GM15510 (cell line): ENCODE data around the gene DVL2.

Source experiments
- POLR2A ChIP-seq: IDR thresholded peaks from 3 replicates; pipeline ENCODE4 v1.6.1; 2011; ENCODE audit warnings: borderline replicate concordance; ENCODE audit not compliant: insufficient read length; ENCODE audit errors: extremely low read depth

The DVL2 gene

DNA sequence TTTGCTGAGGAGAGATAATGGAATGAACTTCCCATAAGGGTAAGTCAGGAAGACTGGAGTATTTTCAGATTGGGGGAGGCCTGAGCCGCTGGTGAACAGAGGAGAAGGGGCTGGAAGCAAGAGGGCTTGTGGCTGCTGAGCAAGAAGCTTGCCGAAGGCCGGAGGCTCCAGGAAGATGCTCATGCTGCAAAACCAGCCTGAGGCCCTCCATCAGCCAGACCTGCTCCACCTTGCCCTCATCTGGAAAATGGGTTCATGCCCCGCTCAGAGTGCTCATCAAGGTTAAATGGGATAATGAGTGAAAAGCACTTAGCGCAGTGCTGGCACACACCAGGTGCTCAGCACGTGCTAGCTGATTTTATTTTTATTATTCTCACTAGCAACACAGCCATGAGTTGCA lies 49.7 kb downstream of the DVL2 start:
- TF ChIP-seq POLR2A, result no peak

DNA sequence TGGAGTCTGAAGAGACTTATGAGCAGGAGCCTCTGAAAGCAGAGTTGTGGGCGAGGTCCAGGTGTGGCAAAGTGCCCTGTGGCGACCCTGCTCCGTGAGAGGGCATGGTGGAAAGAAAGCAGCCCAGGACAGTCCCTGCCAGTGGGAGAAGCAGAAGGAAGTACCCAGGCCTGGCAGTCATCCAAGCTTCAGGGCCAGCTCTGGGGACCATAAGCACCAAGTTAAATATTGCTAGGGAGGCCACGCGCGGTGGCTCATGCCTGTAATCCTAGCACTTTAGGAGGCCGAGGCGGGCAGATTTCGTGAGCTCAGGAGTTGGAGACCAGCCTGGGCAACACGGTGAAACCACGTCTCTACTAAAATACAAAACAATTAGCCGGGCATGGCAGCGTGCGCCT lies 50.2 kb downstream of the DVL2 start:
- no peak for TF ChIP-seq POLR2A

DNA sequence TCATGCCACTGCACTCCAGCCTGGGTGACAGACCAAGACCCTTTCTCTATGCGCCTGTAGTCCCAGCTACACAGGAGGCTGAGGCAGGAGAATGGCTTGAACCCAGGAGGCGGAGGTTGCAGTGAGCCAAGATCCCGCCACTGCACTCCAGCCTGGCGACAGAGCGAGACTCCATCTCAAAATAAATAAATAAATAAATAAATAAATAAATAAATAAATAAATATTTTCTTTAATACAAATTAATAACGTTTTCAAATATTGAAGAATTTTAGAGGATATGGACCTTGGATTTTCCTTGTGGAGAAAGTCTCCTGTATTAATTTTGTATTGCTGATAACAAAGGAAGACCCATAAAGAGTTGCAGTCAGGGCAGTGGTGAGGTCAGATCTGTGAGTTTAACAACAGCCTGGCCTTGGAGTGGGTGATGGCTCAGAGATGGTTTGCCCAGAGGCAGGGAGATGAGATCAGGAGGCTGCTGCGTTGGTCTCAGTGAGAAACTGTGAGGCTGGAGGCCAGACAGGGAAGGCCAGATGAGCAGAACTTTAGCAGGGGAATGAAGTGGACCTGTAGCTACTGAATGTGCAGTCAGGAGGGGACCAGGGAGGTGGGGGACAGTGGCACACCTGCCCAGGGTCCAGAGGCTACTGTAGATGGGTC lies 50.8 kb downstream of the DVL2 start:
- no peak for TF ChIP-seq POLR2A

DNA sequence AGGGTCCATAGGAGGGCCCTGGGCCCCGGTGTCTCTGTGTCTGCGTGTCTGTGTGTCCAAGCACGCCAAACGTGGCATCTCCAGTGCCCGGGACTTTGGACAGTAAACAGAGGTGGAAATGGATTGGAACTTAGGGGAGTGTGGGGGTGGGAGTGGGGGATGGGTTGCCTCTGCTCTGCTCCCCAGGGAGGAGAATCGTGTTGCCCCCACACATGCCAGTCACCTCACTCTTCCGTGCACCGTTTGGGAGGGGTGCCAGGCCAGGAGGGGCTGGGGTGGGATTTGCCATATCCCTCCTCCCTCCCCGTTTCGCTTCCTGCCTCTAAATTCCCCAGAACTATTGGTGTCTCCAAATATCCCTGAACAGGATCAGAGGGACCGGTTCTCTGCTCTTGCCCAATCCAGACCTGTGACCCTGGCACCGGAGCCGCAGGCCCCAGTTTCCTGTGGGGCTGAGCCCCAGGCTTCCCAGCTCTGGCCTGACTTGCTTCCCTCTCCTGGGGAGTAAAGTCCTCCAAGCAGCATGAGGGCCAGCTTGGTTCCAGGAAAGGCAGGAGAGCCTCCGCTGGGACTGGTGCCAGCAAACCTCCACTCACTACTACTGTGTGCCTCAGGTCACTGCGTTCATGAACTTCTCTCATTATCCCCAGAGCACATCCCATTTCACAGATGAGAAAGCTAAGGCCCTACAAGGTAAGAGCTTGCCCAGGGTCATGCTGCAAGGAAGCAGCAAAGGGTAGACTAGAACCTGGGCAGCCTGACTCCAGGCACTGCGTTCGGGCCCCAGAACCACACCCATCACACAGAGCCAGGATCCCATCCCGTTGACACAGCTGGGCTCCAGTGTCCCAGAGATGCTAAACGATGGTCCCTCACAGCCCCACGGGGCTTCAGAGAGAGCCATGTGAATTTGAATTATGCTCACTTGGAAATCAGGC lies 54.7 kb downstream of the DVL2 start, which contains the start of gene ASGR1:
Gene ASGR1 (minus strand): TSS at position 54 of the 938 bp plus-strand sequence. CDS start 807 bp downstream, outside the sequence.
- TF ChIP-seq POLR2A, result no peak

DNA sequence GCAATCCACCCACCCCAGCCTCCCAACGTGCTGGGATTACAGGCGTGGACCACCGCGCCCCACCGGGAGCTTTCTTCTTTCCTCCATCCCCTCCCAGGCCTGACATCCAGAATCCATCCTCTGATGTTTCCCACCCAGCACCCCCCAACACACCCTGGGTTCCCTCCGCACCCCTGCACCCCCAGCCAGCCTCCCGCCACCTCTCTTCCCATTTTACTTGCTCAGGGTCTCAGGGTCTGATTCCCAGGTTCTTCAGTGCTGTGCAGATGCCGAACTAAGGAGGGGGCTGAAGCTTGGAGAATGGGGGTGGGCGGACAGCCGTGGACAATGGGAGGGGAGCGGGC lies 55.4 kb downstream of the DVL2 start:
- no peak for TF ChIP-seq POLR2A

DNA sequence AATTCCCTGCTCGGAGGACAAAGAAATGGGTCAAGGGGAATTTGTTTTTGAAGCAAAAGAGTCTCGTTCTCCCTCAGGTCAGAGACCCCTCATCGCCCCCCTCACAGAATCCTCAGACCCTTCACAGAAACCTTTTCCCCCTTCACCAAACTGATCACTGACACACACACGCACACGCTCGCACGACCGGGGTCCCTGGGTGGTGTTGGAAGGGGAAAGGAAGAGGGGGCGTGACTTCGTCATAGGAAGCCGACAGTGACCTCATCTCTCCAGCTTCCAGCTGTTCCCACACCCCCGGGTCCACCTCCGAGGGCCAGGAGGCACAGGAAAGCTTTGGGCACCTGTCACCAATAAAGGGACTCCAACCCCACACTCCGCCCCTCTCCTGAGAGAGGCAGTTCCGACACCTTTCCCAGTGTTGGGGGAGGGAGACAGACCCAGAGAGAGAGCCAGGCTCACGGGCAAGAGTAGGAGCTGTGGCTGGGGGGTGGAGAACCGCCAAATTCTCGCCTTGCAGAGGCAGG lies 56.3 kb downstream of the DVL2 start:
- no peak for TF ChIP-seq POLR2A

DNA sequence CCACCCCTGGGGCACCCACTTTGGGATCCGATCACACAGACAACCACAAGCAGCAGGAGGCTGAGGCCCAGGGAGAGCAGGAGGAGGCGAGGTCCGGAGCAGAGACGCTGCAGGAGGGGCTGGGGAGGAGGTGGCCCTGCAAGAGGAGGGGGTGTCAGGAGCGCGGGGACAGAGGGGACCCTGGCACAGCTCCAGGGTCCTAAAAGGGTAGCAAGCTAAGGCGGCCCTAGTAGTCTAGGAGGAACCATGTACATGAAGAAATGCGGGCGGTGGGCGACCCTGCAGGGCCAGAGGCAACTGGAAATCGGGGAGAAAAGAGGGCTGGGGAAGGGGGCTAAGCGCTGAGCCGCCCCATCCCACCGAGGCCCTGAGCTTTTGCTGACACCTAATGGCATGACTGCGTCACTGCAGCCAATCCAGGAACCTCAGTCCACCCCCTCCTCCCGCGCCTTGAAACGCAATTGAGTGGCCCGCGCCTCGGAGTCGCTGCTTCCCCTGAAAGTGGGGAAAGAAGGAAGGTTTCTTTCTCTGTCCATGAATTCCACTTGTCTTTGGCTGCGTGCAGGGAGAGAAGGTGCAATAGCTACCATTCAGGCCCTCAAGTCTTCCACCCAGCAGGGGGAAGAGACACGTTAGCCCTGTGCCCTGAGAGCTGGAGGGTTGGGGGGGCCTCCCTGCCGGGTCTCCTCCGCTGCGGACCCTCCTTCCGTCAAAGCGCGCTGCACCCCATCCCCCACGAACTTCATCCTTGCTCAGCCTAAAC lies 56.9 kb downstream of the DVL2 start:
- TF ChIP-seq POLR2A, result no peak

DNA sequence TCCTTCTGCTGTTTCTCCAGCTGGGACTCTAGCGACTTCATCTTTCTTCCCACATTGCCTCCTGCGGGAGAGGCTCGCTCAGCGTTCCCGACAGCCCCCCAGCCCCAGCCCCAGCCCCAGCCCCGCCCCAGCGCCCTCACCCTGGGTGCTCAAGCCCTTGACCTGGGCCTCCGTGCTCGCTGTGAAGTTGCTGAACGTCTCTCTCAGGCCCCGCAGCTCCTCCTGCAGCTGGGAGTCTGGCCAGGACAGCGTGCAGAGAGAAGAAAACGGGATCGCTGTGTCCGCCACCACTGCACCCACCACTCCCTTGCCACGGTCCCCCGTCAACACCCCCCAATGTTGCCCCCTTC lies 57.5 kb downstream of the DVL2 start:
- TF ChIP-seq POLR2A, result no peak

DNA sequence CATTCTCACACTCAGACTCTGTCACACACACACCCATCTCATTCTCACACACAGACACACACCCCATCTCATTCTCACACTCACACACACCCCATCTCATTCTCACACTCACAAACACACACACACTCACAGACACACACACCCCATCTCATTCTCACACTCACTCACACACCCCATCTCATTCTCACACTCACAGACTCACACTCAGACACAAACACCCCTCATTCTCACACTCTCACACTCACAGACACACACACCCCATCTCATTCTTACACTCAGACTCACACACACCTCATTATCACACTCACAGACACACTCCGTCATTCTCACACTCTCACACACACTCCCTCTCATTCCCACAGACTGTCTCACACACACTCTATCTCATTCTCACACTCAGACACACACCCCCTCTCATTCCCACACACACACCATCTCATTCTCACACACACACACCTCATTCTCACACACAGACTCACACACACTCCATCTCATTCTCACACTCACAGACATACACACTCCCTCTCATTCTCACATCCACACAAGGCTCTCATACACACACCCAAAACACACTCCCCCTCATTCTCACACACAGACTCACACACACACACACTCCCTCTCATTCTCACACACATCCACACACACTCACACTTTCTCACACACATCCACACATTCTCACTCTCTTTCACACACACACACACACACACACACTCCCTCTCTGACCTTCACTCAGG lies 58.0 kb downstream of the DVL2 start:
- TF ChIP-seq POLR2A, result no peak
